ENCODE measurements around the gene UPB1.

DNA sequence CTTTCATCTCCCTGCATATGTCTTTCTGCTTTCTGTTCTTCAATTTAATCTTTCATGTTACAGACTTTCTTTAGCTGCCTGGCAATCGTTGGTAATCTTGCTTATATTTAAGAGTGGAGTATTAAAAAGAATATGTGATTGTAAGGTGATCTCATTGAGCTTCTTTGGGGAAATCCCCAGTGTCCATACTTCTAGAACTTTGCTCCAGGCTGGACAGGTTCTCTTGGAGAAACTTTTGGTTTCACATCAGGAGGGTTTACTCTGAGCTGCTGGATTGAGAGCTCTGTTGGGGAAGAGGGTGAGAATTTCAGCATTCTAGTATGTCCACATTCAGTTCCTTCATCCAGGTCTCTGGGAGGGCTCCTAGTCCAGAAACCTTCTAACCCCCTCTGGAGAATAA lies 81.6 kb downstream of the UPB1 start:
- TF ChIP-seq, protein P1, sequence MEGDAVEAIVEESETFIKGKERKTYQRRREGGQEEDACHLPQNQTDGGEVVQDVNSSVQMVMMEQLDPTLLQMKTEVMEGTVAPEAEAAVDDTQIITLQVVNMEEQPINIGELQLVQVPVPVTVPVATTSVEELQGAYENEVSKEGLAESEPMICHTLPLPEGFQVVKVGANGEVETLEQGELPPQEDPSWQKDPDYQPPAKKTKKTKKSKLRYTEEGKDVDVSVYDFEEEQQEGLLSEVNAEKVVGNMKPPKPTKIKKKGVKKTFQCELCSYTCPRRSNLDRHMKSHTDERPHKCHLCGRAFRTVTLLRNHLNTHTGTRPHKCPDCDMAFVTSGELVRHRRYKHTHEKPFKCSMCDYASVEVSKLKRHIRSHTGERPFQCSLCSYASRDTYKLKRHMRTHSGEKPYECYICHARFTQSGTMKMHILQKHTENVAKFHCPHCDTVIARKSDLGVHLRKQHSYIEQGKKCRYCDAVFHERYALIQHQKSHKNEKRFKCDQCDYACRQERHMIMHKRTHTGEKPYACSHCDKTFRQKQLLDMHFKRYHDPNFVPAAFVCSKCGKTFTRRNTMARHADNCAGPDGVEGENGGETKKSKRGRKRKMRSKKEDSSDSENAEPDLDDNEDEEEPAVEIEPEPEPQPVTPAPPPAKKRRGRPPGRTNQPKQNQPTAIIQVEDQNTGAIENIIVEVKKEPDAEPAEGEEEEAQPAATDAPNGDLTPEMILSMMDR (conservative IDR thresholded peaks at IDR 0.05; ENCODE audit: low read length) = no peak
- TF ChIP-seq EZH2phosphoT487 (IDR thresholded peaks at IDR 0.05; ENCODE audit: borderline replicate concordance) = no peak
